GM21576 (cell line): ENCODE results near the gene SEH1L.
"Not testable (repeated sequence)": the region's sequence is repeated elsewhere in the genome, so short reads cannot be mapped to it uniquely, and the experiment has no call there.

Source experiments
- ATAC-seq: cut with Tn5 transposase; IDR thresholded peaks from one replicate; pipeline ENCODE4 v1.9.1; 2021; ENCODE audit warnings: mild to moderate bottlenecking, moderate library complexity; ENCODE audit not compliant: unreplicated experiment

SEH1L gene

GRCh38 chr18:12943215-12943614, 4.6 kb upstream of the SEH1L start:
- ATAC-seq, result no peak

GRCh38 chr18:12944709-12945108, 3.1 kb upstream of the SEH1L start:
- ATAC-seq, result no peak

DNA sequence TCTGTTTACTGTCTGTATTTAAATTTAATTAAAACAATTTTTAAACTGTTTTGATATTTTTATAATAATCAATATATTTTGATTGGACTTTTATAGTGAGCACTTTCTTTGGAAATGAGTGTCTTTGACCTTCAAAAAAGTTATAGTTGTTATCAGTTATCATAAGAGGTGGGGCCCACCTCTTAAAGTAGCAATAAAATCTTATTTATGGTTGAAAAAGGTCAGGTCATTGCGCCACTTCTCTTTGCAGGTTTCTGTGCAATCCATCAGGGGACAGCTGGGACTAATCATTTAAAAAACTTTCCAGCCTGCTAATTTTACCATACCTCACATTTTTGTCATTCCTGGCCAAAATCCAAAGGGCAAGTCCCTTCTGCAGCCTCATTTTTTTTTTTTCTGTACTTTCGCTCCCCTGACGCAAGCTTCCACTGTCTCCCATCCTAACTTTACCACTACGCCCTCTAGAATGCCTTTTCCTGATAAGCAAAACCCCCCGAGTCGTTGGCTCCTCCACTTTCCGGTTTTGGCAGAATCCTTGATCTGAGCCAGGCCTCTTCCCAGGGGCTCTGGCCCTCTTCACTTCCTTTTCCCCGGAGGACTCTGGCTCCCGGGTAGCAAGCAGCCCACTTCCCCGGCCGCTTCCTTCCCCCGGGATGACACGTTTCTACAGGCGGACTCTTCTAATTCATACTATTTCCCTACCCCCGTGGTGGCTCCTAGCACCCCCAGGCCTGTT, 1.1 kb upstream of the SEH1L start:
- peak; percentile 0 for ATAC-seq

DNA sequence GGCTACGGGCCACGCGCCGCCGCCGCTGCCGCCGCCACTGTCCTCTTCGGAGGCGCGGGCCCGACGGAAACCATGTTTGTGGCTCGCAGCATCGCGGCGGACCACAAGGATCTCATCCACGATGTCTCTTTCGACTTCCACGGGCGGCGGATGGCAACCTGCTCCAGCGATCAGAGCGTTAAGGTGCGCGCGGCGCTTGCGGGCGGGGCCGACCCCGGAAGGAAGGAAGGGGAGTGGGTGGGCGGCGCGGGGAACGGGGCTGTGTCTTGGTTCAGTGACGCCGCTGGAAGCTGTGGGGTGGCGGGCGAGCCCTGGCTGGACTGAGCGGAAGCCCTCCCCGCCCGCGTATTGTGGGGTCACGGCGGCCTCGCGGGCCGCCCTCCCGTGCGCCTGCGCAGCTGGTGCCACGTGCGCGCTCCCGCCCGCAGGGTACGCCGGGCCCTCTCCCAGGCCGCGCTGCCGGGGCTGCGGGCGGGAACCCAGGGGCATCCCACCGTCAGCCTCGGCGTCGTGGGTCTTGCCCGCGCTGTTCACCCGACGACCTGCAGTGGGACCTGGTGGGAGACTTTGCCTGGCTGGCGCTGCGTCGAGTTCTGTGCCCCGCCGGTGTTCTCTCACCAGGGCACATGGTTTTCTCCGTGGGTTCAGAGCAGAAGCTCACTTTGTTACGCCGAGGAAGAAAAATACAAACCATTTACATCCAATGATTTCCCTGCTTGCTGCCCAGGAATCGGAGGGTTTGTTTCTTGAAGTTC, 416 bp downstream of the SEH1L start:
- peak; percentile 60 for ATAC-seq

DNA sequence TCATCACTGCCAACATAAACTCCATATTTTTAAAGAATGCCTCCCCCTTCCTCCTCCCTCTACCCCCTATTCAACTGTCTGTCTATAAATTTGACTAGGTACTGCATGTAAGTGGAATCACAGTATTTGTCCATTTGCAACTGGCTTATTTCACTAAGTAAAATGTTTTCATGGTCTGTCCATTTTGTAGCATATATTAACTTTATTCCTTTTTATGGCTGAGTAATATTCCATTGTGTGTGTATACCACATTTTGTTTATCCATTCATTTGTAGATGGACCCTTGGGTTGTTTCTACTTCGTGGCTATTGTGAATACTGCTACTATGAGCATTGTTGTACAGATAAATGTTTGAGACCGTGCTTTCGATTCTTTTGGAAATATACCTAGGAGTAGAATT, 10.7 kb downstream of the SEH1L start:
- no peak for ATAC-seq

- ATAC-seq, result no peak
These were observed 12.6 kb downstream of the SEH1L start for GRCh38 chr18:12960395-12960794.

DNA sequence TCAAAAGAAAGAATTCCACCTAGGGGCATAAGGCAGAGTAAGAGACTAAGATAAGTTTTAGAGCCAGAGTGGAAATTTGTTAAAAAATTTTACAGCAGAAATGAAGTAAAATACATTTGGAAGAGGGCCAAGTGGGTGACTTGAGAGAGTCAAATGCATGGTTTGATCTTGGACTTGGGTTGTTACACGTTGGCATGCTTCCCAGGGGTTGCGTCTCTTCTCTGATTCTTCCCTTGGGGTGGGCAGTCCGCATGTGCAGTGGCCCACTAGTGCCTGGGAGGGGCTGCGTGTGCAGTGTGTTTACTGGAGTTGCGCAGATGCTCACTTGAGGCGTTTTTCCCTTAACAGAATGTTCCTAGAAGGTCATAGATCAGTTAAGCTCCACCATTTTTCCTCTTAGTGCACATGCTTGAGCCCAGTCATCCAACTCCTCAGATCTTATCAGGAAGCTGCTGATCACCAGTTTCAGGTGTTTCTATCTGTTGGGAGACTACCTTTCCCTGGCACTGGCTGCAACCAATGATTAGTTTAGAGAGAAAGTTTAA, 13.1 kb downstream of the SEH1L start:
- no peak for ATAC-seq

DNA sequence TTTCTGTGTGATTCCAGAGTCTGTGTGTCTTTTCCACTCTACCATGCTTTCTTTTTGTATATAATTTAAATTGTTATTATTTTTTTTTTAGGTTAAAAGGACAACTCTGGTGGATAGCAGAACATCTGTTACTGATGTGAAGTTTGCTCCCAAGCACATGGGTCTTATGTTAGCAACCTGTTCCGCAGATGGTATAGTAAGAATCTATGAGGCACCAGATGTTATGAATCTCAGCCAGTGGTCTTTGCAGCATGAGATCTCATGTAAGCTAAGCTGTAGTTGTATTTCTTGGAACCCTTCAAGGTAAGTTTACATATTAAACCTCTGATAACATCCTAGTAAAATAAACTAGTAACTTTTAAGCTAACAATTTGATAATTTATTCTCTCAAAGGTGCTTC, 15.3 kb downstream of the SEH1L start:
- no peak for ATAC-seq

- ATAC-seq, result no peak
These were observed 20.3 kb downstream of the SEH1L start for GRCh38 chr18:12968115-12968514.

GRCh38 chr18:12968619-12969018, 20.8 kb downstream of the SEH1L start:
- no peak for ATAC-seq

DNA sequence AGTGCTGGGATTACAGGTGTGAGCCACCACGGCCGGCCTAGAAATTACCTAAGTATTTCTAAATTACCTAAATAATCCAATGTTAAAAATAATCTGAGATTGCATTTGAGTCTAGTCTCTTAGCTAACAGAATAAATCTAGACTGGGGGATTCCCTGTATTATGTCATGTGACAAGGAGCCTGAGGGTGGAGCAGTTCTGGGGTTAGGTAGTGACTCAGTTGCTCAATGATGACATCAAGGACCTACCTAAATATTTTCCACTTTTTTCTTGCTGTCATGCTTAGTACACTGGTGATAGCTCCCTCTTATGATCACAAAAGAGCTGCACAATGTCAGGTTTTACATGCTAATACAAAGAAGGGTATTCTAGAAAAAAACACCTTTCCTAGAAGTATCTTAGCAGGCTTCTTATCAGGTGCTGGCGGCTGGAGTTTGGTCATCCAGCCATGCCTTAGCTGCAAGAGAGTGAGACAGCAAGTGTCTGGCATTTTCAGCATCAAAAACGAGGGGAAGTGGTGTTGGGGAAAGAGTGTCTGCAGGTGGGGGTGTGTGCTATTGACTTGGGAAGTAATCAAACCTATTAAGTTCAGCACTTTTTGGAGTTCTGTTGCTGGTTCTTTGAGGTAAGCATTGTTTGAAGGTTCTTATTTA, 25.9 kb downstream of the SEH1L start:
- no peak for ATAC-seq

GRCh38 chr18:12975488-12975887, 27.7 kb downstream of the SEH1L start:
- no peak for ATAC-seq

GRCh38 chr18:12976305-12976704, 28.5 kb downstream of the SEH1L start:
- no peak for ATAC-seq

DNA sequence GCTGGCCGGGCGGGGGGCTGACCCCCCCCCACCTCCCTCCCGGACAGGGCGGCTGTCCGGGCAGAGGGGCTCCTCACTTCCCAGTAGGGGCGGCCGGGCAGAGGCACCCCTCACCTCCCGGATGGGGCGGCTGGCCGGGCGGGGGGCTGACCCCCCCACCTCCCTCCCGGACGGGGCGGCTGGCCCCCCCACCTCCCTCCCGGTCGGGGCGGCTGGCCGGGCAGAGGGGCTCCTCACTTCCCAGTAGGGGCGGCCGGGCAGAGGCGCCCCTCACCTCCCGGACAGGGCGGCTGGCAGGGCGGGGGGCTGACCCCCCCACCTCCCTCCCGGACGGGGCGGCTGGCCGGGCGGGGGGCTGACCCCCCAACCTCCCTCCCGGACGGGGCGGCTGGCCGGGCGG, 32.3 kb downstream of the SEH1L start:
- not testable (repeated sequence) for ATAC-seq

GRCh38 chr18:12989397-12990122, 41.7 kb downstream of the SEH1L start:
- no peak for ATAC-seq

DNA sequence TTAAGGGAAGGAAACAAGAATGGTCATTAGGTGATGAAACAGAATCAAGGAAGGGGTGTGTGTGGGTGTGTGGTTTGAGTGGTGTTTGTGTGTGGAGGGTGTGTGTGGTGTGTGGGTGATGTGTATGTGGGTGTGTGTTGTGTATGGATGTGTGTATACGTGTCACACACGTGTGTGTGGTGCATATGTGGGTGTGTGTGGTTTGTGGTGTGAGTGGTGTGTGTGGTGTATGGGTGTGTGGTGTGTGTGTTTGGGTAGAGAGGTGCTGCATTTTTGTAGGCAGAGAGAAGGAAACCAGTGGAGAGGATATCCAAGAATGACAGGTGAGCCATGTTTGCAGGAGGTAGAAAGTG, 42.3 kb downstream of the SEH1L start:
- no peak for ATAC-seq

DNA sequence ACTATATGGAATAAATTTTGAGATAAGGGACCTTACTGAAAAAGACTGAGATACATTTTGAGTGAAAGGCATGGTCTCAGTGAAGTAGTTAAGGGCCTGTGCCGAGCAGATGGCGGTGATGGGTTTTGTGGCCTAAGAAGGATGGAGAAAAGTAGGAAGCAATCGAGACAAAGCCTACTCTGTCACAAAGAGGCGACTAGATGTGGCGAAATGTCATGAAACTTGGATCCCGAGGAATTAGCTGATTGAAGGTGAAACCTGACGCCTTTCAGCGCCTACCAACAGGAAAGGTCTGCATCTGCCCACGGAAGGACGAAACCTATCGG, 42.8 kb downstream of the SEH1L start:
- ATAC-seq, result no peak

- ATAC-seq, result peak; percentile 85
These were observed 43.4 kb downstream of the SEH1L start, which contains the start of gene CEP192 for GRCh38 chr18:12990967-12991820. Gene CEP192, plus strand, starts transcription at chr18:12991362. Its CDS starts 8,063 bp downstream, at chr18:12999425.

GRCh38 chr18:12991821-12992179, 44.0 kb downstream of the SEH1L start:
- ATAC-seq, result no peak

DNA sequence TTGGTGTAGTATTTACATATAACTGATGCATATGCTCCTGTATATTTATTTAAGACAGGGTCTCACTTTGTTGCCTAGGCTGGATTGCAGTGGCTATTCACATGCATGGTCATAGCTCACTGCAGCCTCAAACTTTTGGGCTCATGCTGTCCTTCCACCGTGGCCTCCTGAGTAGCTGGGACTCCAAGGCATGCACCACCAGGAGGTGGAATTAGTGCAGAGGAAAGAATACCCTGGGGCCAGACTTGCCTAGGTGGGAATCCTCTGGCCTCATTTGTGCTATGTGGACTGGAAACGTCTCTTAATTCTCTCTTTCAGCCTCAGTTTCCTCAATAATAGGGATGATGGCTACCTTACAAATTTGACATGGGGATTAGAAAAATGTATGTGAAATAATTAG, 45.6 kb downstream of the SEH1L start:
- ATAC-seq, result no peak
